Naive B cell (primary cell): ENCODE results near the gene UBTD1. TPM values are rescaled to one million over a fixed set of nuclear protein-coding genes. Genes with fewer than 3 reads are reported as not detected.

ENCODE experiments used
- ATAC-seq, 2 donors: fragments of 150-1000 bp; cut with Tn5 transposase; 2 replicates each; pipeline ENCODE4 v1.10.0; 2021; ENCODE audit warnings: low read depth in 2 of 2, mild to moderate bottlenecking in 2 of 2, moderate library complexity in 2 of 2
- DNase-seq: peaks from one replicate; pipeline ENCODE4 v3.0.0; 2022
- H3K27ac Mint-ChIP-seq, 6 donors: one replicate each; pipeline ENCODE4 v1.8.0; 2020 to 2022; ENCODE audit warnings: mild to moderate bottlenecking in 6 of 6, mixed read lengths in 6 of 6, moderate library complexity in 5 of 6, inconsistent platforms in 2 of 6
- H3K27me3 Mint-ChIP-seq, 3 donors: one replicate each; pipeline ENCODE4 v1.8.0; 2021 to 2022; ENCODE audit warnings: mixed read lengths in 3 of 3, mild to moderate bottlenecking in 1 of 3
- H3K36me3 Mint-ChIP-seq, 2 donors: one replicate each; pipeline ENCODE4 v1.8.0; 2020 to 2022; ENCODE audit warnings: mixed read lengths in 2 of 2, inconsistent platforms in 1 of 2, mild to moderate bottlenecking in 1 of 2
- H3K4me1 Mint-ChIP-seq, 3 donors: one replicate each; pipeline ENCODE4 v1.8.0; 2020 to 2022; ENCODE audit warnings: mixed read lengths in 3 of 3, inconsistent platforms in 1 of 3, mild to moderate bottlenecking in 1 of 3, moderate library complexity in 1 of 3
- H3K4me3 Mint-ChIP-seq, 8 donors: one replicate each; pipeline ENCODE4 v1.8.0; 2020 to 2022; ENCODE audit warnings: mild to moderate bottlenecking in 8 of 8, mixed read lengths in 8 of 8, moderate library complexity in 8 of 8, inconsistent platforms in 2 of 8
- H3K9me3 Mint-ChIP-seq, 7 donors: one replicate each; pipeline ENCODE4 v1.8.0; 2020 to 2022; ENCODE audit warnings: mixed read lengths in 7 of 7, mild to moderate bottlenecking in 5 of 7, inconsistent platforms in 2 of 7, moderate library complexity in 1 of 7
- polyA plus RNA-seq, 6 donors: library from polyadenylated mRNA; unstranded; fragments of 300-500 nt; fragmentation: Illumina TruSeq; gene quantifications; one replicate each; pipeline ENCODE4 v1.2.3, GENCODE V29; 2021; ENCODE audit warnings: low read depth in 6 of 6

Gene UBTD1
- polyA plus RNA-seq, 6 donors from 2014 or later, result 0.60 to 1.2 (median 1.0) TPM; not detected in 1

DNA sequence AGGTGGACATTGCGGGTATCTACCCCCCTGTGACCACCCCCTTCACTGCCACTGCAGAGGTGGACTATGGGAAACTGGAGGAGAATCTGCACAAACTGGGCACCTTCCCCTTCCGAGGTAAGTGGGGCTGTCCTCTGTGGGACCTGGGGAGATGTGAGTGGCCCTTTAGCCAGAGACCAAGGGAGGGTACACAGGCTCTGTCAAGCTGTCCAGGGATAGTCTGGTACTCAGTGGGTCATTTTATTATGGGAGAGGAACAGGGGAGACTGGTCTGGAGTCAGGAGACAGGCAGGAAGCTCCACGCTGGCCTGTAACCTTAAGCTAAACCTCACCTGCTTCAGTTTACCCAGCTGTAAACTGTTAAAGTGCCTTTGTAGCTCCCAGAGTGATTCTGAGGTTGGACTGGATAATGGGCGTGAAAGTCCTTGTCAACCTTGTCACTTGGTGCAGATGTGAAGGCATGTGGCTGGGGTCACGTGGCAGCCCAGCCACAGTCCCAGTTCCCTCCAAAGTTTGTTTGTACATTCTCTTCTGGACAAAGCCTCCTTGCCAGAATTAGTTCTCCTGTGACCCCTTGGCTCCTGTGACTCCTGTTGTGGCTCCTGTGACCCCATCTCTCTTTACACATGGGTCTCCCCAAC lies 86.2 kb downstream of the UBTD1 start:
- DNase-seq (no peak), ATAC-seq (no peak)
- Mint-ChIP-seq H3K9me3 (no peaks in the 10 kb centered on the region), H3K4me3 (no peak overlapping the region), H3K27me3 (peaks cover 0 to 7% (median 5%) of the 10 kb centered on the region in 3 donors), H3K27ac (no peak overlapping the region), H3K36me3 (no peaks in the 10 kb centered on the region), H3K4me1 (no peaks in the 10 kb centered on the region)

DNA sequence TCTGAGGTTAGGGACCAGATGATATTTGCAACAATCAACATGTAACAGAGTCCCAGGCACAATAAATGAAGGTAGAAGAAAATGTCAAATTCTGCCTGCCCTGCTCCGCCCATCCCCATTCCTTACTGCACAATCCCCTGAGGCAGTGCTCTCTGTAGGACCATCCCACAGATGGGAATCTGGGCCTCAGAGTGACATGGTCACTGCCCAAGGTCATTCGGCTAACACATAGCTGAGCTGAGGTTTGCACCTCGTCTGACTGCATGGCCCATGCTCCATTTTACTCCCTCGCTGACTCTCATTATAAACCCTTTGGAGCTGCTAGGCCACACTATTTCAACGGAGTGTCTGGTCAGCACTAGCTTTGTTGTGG lies 86.7 kb downstream of the UBTD1 start:
- no peaks in the 10 kb centered on the region for H3K9me3 Mint-ChIP-seq
- no peaks in the 10 kb centered on the region for H3K4me1 Mint-ChIP-seq
- H3K27ac Mint-ChIP-seq, result no peak overlapping the region
- peaks cover 0 to 7% (median 5%) of the 10 kb centered on the region in 3 donors for H3K27me3 Mint-ChIP-seq
- DNase-seq, result no peak
- H3K36me3 Mint-ChIP-seq, result no peaks in the 10 kb centered on the region
- no peak overlapping the region for H3K4me3 Mint-ChIP-seq
- ATAC-seq, result no peak

DNA sequence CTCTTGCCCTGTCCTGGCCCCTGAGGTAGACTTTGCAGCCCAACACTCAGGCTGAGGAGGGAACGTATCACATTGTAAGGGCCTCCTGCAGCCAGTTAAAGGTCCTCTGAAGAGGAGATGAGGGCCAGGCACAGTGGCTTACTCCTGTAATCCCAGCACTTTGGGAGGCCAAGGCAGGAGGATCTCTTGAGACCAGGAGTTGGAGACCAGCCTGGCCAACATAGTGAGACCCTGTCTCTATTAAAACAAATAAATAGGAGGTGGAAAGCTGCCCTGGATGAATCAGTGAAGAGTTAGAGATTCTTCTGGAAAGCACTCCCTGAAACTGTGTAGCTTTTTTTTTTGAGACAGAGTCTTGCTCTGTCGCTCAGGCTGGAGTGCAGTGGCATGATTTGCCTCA lies 88.5 kb downstream of the UBTD1 start:
- Mint-ChIP-seq H3K9me3 (no peaks in the 10 kb centered on the region), H3K27ac (no peak overlapping the region), H3K27me3 (peaks cover 0 to 7% (median 5%) of the 10 kb centered on the region in 3 donors), H3K36me3 (no peaks in the 10 kb centered on the region), H3K4me1 (no peaks in the 10 kb centered on the region), H3K4me3 (no peak overlapping the region)
- ATAC-seq, result no peak
- DNase-seq, result no peak

DNA sequence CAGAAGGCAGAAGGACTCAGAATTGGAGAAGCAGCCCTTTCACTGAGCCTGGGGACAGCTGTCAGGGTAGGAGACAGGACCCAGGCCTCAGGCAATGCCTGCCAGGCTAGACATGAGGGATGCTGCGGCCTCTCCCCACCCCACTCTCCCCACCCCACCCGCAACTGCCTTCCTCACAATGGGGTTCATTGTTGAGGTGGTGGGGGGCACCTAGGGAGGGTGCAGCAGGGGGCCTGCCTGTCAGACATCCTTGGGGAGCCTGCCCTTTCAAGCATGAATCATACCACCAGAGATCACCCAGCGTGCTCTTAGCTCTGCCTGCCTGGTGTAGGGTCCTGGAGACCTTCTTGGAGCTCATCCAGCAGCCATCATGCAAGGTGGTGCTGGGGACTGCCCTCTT lies 90.8 kb downstream of the UBTD1 start, which contains the start of gene C10orf62:
C10orf62 (plus strand) TSS at position 243 of the 400 bp plus-strand sequence. CDS start 177 bp downstream, outside the sequence.
- Mint-ChIP-seq H3K27ac (no peak within 1 kb of the TSS), H3K4me1 (no peaks in the 10 kb centered on the region), H3K27me3 (peaks cover 0 to 8% (median 1%) of the 10 kb centered on the region in 3 donors), H3K9me3 (no peaks in the 10 kb centered on the region), H3K36me3 (no peaks in the 10 kb centered on the region), H3K4me3 (no peak within 1 kb of the TSS)
- no peak for DNase-seq
- ATAC-seq, result no peak

DNA sequence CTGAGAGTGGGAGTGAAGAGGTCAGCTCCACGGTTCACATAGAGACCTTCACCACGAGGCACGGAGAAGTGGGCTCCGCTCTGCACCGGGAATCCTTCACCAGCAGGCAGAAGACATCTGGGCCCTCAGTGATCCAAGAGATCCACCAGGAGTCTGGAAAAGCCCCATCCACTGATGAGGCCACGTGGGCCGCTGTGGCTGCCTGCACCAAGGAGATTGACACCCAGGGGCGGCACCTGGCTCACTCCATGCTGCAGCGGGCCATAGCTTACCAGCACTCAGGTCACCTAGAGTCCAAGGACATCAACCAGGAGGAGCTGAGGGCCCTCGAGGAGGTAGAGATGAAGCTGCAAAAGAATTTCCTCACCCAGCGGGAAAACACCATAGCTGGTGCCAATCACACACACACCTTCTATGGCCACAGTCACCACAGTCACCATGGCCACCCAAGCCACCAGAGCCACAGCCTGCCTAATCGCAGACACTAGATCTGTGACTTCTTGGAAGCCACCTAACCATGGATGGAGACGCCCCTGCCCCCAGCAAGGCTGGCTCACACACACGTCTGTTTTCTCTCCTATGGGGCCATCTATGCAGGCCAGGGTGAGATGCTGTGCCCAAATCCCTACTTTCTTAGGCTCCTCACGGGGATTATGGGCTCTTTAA lies 91.5 kb downstream of the UBTD1 start:
- DNase-seq (no peak), ATAC-seq (no peak)
- Mint-ChIP-seq H3K36me3 (no peaks in the 10 kb centered on the region), H3K4me3 (no peak overlapping the region), H3K4me1 (no peaks in the 10 kb centered on the region), H3K27ac (no peak overlapping the region), H3K27me3 (peaks cover 0 to 14% (median 0%) of the 10 kb centered on the region in 3 donors), H3K9me3 (no peaks in the 10 kb centered on the region)

DNA sequence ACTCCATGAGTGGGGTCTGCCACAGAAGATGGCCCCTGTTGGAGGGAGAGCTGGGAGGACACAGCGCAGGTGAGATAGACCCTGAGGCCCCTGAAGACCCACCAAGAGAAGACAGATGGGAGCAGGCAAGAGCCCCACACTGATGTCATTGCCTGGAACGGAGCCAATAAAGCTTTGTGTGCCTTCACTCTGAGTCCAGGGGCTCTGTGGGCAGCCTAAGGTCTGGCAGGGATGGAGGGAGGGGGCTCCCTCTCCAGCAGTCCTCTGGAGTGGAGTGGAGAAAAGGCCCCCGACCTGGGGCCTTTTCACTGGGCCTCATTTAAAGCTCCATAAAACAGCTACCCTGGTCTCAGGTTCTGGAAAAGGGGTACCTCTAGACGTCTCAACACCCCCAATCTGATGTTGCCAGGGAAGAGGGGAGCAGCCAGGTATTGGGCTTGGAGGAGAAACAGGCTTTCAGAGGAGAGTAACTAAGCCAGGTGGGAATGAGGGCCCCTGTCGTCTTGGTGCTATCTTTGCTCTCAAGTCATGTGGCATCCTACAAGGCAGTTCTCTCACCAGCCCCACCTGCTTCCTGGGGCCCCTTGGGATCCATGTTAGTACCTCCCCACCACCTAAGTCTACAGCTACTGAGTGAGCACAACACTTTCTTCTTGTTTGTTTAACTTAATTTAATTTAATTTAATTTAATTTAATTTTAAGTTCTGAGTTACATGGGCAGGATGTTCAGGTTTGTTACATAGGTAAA lies 92.2 kb downstream of the UBTD1 start:
- no peak for ATAC-seq
- Mint-ChIP-seq H3K36me3 (no peaks in the 10 kb centered on the region), H3K9me3 (no peaks in the 10 kb centered on the region), H3K27me3 (peaks cover 0 to 11% (median 0%) of the 10 kb centered on the region in 3 donors), H3K4me3 (no peak overlapping the region), H3K27ac (no peak overlapping the region), H3K4me1 (no peaks in the 10 kb centered on the region)
- DNase-seq, result no peak

DNA sequence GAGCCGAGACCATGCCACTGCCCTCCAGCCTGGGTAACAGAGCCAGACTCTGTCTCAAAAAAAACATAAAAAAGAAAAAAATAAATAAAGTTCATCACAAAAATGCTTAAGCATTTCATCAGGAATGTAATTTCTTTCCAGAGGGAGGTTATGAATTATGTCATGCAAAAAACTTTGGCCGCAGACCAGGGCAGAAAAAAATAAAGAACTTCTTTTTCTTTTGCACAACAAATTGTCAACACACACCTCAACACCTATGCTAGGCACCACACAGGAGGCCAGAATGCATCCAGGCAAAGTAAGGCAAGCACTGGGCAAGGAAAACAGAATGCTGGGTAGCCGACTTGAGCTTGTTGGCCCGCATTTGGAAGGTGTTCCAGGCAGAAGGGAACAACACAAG lies 94.7 kb downstream of the UBTD1 start:
- Mint-ChIP-seq H3K27ac (no peak overlapping the region), H3K4me1 (no peaks in the 10 kb centered on the region), H3K36me3 (no peaks in the 10 kb centered on the region), H3K9me3 (no peaks in the 10 kb centered on the region), H3K4me3 (no peak overlapping the region), H3K27me3 (peaks cover 0 to 14% (median 0%) of the 10 kb centered on the region in 3 donors)
- no peak for DNase-seq
- ATAC-seq, result no peak

DNA sequence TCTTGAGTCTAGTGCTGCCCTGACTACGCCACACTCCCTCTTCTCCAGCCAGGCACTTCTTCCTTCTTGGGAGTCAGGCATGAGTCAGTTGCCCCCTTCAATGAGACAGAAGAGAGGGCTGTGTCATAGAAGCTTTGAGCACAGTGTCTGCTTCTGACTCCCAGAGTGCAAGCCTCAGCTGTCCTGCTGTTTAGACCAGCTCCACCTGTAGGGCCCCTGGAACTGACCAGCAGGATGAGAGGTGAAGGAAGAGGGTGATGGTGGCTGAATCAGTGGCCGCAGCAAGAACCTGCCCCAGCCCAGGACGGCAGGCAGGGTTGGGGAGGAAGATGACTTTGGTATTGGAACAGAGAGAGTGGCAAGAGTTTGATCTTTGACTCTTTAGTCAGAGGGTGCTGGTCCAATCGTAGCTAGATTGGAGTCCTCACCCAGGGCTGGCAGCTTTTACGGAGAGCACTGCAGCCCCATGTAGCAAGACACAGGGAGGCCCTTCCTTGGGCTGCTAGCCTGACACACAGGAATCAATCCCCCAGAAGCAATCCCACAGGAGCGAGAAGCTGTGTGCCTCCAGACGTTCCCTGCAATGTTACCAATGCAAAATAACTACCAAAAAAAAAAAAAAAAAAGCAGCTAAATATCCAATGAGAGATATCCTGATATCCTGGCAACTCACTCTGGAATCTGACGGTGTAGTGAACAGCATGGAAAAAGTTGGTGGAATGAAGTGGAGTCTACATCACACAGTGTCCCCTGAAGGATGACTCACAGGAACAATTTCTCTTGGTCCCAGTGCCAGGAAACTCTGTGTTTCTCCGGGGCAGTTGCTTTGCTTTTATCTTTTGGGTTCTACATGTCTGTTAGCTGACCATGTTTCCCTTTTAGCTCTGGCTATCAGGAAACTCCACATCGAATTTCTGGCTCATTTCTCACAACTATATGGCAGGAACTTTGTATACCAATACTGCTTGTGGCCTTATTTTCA lies 97.7 kb downstream of the UBTD1 start:
- Mint-ChIP-seq H3K9me3 (no peaks in the 10 kb centered on the region), H3K36me3 (no peaks in the 10 kb centered on the region), H3K27ac (peak overlapping the region in 1 of 6 donors; percentile 54), H3K4me1 (no peaks in the 10 kb centered on the region), H3K4me3 (no peak overlapping the region), H3K27me3 (peaks cover 0 to 14% (median 0%) of the 10 kb centered on the region in 3 donors)
- DNase-seq, result no peak
- no peak for ATAC-seq

DNA sequence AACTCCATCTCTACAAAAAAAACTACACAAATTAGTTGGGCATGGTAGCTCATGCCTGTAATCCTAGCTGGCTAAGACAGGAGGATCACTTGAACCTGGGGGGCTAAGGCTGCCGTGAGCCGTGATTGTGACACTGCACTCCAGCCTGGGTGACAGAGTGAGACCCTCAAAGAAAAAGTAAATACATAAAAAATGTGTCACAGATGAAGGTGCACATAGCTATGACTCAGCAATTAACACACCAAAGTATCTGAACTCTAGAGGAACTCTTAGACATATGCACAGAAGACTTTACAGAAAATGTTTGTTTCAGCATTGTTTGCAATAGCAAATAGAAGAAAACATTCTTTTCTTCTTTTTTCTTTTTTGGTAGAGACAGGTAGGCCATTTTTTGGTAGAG lies 99.1 kb downstream of the UBTD1 start:
- Mint-ChIP-seq H3K36me3 (no peaks in the 10 kb centered on the region), H3K27me3 (peaks cover 0 to 14% (median 0%) of the 10 kb centered on the region in 3 donors), H3K4me3 (peak overlapping the region in 1 of 8 donors; percentile 63), H3K27ac (peak overlapping the region in 2 of 6 donors; percentile 26 to 44), H3K9me3 (no peaks in the 10 kb centered on the region), H3K4me1 (no peaks in the 10 kb centered on the region)
- DNase-seq (no peak), ATAC-seq (no peak)

DNA sequence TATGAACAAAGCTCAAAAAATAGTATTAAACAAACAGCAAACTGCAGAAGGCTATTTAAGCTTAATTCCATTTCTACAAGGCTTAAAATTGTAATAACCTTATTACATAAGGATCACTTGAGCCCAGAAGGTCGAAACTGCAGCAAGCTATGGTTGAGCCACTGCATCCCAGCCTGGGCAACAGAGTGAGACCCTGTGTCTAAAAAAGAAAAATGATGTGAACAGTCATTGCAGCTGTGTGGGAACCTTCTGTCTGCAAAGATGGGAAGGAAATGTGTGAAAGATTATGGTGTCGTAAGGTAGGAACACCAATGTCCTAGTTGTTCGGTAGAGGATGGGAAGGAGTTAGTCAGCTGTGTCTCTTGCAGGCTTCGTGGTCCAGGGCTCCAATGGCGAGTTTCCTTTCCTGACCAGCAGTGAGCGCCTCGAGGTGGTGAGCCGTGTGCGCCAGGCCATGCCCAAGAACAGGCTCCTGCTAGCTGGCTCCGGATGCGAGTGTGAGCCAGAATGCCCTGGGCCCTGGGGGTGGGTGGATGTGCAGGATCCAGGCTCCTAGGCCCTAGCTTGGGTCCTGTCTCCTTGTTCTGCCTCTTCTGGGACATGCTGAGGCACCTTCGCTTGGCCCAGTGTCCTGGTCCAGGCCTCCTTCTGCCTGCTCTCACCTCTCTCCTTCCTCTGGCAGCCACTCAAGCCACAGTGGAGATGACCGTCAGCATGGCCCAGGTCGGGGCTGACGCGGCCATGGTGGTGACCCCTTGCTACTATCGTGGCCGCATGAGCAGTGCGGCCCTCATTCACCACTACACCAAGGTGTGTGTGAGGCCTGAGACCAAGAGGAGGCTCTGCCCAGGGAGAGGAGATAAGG lies 99.9 kb downstream of the UBTD1 start:
- peaks cover 0 to 14% (median 0%) of the 10 kb centered on the region in 3 donors for H3K27me3 Mint-ChIP-seq
- DNase-seq (no peak), ATAC-seq (no peak)
- H3K4me3 Mint-ChIP-seq, result peak overlapping the region in 1 of 8 donors; percentile 44
- H3K9me3 Mint-ChIP-seq, result no peaks in the 10 kb centered on the region
- no peaks in the 10 kb centered on the region for H3K36me3 Mint-ChIP-seq
- no peak overlapping the region for H3K27ac Mint-ChIP-seq
- no peaks in the 10 kb centered on the region for H3K4me1 Mint-ChIP-seq

DNA sequence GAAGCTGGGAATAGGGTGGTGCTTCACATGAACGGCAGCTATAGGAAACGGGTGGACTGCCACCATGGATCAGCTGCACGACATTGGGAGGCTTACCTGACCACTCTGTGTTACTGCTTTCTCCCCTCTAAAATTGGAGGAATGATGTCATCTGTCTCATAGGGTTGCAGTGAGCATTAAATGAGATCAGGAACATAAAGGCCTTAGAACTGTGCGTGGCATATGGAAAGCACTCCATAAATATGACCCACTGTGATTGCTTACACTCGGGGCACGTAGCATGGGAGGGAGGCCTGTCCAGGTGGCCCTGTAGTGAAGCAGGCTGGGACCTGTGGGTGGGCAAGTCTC lies 100.5 kb downstream of the UBTD1 start:
- H3K9me3 Mint-ChIP-seq, result no peaks in the 10 kb centered on the region

DNA sequence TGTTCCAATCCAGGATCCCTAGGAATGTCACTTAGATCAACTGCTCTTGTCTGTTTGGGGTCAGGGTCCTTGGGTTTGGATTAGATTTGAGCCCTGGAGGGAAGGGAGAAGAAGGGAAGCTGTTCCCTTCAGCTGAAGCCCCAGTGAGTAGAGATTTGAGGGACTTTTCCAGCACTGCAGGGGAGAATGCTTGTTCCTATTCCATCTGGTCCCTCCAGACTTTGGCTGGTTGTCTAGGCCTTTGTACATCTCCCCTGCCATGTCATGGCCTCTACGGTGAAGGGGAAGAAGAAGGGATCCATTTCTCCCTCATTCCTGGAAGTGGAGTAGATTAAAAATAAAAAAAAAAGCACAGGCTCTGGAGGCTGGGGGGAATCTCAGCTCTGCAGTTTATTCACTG lies 101.9 kb downstream of the UBTD1 start:
- no peaks in the 10 kb centered on the region for H3K4me1 Mint-ChIP-seq

More for the DNA sequence above, 100.5 kb downstream of the UBTD1 start:
- Mint-ChIP-seq H3K36me3 (no peaks in the 10 kb centered on the region), H3K4me1 (no peaks in the 10 kb centered on the region), H3K27me3 (peaks cover 0 to 14% (median 0%) of the 10 kb centered on the region in 3 donors), H3K4me3 (no peak overlapping the region), H3K27ac (no peak overlapping the region)
- no peak for ATAC-seq
- no peak for DNase-seq

More for the DNA sequence above, 101.9 kb downstream of the UBTD1 start:
- no peaks in the 10 kb centered on the region for H3K36me3 Mint-ChIP-seq
- ATAC-seq, result no peak
- no peak overlapping the region for H3K27ac Mint-ChIP-seq
- peaks cover 0 to 13% (median 0%) of the 10 kb centered on the region in 3 donors for H3K27me3 Mint-ChIP-seq
- DNase-seq, result no peak
- H3K4me3 Mint-ChIP-seq, result no peak overlapping the region
- H3K9me3 Mint-ChIP-seq, result no peaks in the 10 kb centered on the region
